Spleen (tissue), 7 donors: Measurements from ENCODE around the gene ADAMTSL3.

Source experiments
- POLR2AphosphoS5 ChIP-seq, 3 donors: sonication (generic); formaldehyde crosslinking; IDR thresholded peaks; one replicate each; pipeline ENCODE4 v1.5.1; 2017; ENCODE audit warnings: antibody characterized with exemption in 3 of 3
- TF ChIP-seq, protein P1 (sequence below), 11 experiments: fragments of 200-600 bp in 7 of 11; fragments of 450-650 bp in 4 of 11; sonication (generic) in 4 of 11; IDR thresholded peaks in 8 of 11; conservative IDR thresholded peaks in 3 of 11; 1 replicate in 7 of 11; 2 replicates in 4 of 11; pipeline versions ENCODE4 v1.4.0 to v1.8.0; 2016 to 2021; ENCODE audit warnings: antibody characterized with exemption in 11 of 11, inconsistent platforms in 4 of 11, mild to moderate bottlenecking in 1 of 11
- donor health status: DM: no; HTN: no; CAD: no; lungs with moderate emphysema.
- donor health status: DM: no; HTN: no; CAD: no.
- donor health status: DM: no; HTN: no; CAD: no.

DNA sequence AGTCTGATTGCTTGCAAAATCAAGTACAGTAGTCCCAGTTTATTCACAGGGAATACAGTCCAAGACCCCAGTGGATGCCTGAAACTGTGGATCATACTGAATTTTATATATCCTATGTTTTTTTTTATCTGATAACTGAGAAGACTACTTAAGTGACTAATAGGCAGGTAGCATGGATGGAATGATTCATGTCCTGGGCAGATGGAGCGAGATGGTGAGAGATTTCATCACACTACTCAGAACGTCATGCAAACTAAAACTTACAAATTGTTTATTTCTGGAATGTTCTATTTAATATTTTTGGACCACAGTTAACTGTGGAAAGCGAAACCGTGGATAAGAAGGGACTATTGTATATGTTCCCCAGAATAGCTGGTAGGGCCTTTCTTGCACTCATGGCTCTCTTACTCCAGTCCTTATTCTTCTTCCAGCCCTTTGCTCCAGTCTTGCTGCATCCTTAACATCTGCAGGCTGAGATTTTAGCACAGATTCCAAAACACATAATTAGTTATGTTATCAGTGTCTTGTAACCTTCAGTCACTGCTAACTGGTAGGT is 290.0 kb downstream of the ADAMTSL3 start:
- no peak for TF ChIP-seq POLR2AphosphoS5 (IDR thresholded peaks at IDR 0.05)
- TF ChIP-seq, protein P1, sequence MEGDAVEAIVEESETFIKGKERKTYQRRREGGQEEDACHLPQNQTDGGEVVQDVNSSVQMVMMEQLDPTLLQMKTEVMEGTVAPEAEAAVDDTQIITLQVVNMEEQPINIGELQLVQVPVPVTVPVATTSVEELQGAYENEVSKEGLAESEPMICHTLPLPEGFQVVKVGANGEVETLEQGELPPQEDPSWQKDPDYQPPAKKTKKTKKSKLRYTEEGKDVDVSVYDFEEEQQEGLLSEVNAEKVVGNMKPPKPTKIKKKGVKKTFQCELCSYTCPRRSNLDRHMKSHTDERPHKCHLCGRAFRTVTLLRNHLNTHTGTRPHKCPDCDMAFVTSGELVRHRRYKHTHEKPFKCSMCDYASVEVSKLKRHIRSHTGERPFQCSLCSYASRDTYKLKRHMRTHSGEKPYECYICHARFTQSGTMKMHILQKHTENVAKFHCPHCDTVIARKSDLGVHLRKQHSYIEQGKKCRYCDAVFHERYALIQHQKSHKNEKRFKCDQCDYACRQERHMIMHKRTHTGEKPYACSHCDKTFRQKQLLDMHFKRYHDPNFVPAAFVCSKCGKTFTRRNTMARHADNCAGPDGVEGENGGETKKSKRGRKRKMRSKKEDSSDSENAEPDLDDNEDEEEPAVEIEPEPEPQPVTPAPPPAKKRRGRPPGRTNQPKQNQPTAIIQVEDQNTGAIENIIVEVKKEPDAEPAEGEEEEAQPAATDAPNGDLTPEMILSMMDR (IDR thresholded peaks at IDR 0.05 in 8 of 11, conservative IDR thresholded peaks at IDR 0.05 in 3 of 11), result no peak
